HG03575 (cell line): ENCODE measurements around the gene OSBPL2.

ENCODE experiments used
- ATAC-seq: cut with Tn5 transposase; IDR thresholded peaks from one replicate; pipeline ENCODE4 v1.9.1; 2021; ENCODE audit not compliant: unreplicated experiment, insufficient number of reproducible peaks, low FRiP score; ENCODE audit errors: extremely low read depth

OSBPL2 gene

GRCh38 chr20:62237801-62238568 is at the start of gene OSBPL2:
TSS of gene OSBPL2 (plus strand) at chr20:62238521. CDS start at chr20:62256185, 17,664 bp downstream.
- peak; percentile 96 for ATAC-seq

DNA sequence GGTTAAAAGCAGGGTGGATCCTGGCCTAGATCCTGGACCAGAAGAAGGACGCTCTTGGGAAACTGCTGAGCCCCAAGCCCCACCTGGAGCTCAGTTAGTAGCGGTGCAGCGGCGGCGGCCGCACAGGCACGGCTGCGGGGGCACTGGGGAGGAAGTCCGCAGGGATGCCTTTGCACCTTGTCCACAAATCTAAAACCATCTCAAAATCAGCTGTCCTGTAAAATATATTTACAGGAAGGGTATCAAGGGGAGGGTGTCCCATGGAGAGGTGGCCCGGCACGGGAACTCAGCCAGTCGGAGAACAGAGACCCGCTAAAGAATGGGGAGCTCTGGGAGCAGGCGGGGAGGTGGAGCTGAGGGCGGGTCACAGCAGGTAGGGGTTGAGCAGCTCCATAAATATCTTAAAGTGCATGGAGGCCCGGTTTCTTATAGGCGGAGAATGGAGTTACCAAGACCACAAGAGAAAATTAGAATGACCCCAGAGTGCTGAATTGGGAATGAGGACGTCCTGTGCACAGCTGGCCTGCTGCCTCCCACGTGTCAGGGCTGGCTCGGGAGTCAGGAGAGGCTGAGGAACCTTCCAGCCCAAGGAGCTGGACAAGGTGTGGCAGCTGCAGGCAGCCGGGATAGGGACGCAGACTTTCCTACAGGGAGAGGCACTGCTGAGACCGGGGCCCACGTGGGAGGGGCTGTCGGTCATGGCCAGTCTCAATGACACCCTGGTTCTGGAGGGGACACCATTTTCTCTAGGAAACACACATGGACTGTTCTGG is 47.5 kb upstream of the OSBPL2 start:
- no peak for ATAC-seq

GRCh38 chr20:62191781-62192559 is 46.4 kb upstream of the OSBPL2 start:
- no peak for ATAC-seq

- no peak for ATAC-seq
Observed at GRCh38 chr20:62192635-62193034, 45.7 kb upstream of the OSBPL2 start.

- no peak for ATAC-seq
Observed at GRCh38 chr20:62193079-62194025, 45.0 kb upstream of the OSBPL2 start.

- no peak for ATAC-seq
Observed at GRCh38 chr20:62195075-62195405, 43.3 kb upstream of the OSBPL2 start.

GRCh38 chr20:62195736-62196135 is 42.6 kb upstream of the OSBPL2 start:
- no peak for ATAC-seq

- no peak for ATAC-seq
Observed at GRCh38 chr20:62196286-62196685, 42.0 kb upstream of the OSBPL2 start.

DNA sequence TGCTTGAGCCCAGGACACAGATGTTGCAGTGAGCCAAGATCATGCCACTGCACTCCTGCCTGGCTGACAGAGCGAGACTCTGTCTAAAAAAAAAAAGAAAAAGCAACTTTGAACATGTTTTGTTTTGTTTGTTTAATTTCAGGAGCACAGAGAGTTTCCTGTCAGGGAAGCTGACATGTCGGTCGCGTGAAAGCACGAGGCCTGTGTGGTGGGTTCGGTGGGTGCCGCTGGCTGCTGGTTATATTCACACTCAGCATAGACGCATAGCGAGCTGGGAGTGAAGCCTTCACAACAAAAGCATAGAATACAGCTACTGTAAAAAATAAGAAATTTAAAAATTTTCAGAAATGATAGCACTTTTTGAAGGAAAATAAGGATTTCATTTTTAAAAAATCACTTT is 41.0 kb upstream of the OSBPL2 start:
- no peak for ATAC-seq

GRCh38 chr20:62197801-62198200 is 40.5 kb upstream of the OSBPL2 start:
- ATAC-seq, result no peak

GRCh38 chr20:62198496-62198895 is 39.8 kb upstream of the OSBPL2 start:
- ATAC-seq, result no peak

- ATAC-seq, result no peak
Observed at GRCh38 chr20:62198931-62199330, 39.4 kb upstream of the OSBPL2 start.

DNA sequence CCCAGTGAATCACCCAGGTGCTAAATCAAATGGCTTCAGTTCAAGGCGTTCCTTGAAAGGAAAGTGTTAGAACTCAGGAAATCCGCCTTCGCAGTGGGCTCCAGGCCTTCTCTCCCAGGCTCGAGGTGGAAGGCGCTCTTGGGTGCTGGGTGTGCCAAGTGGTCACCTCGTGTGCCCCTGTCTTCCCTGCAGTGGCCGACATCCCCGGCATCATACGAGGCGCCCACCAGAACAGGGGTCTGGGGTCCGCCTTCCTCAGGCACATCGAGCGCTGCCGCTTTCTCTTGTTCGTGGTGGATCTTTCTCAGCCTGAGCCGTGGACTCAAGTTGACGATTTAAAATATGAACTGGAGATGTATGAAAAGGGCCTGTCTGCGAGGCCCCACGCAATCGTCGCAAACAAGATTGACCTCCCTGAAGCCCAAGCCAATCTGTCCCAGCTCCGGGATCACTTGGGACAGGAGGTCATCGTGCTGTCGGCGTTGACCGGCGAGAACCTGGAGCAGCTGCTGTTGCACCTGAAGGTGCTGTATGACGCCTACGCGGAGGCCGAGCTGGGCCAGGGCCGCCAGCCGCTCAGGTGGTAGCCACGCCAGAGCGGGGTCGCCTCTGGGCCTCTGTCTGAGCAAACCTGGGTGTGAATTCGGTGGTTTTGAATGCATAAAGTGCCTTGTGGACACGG is 37.7 kb upstream of the OSBPL2 start:
- ATAC-seq, result no peak

DNA sequence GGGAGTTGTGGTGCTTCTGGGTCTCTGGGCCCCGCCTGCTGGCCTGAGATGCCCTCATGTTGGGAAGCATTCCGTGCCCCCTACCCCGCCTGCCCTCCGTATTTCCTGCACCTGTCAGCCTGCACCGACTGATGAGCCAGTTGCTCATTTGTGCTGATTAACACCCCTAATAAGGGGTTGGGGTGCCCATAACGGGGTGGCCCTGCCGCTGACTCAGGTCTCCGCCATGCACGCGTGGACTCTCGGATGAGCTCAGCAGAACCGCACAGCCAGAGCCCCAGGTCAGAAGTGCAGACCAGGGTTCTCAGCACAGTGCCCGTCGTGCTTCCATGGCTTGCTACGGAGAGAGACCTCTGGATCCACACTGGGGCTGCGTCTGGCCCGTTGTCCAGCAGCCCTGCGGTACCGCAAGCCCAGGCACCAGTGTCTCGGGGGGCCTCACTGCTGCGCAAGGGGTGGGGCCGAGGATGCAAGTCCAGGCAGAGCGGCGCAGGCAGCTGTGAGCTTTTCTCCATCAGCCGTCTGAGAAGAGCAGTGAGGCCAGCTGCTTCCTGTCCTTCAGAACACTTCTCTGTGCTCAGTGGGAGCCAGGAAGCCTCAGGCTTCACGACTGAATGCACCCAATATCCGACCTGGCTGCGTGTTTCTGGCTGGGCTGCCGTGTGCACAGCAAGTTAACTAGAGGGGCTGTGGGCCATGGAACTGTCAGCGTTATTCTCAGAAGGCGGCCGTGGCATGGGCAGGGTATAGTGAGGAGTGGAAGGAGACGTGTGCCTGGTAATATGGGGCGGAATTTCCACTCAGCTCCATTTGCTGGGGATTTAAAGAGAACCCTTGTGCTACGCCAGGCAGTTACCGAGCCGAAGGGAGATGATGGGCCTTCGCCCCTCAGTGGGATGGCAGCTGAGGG is 36.9 kb upstream of the OSBPL2 start:
- no peak for ATAC-seq

DNA sequence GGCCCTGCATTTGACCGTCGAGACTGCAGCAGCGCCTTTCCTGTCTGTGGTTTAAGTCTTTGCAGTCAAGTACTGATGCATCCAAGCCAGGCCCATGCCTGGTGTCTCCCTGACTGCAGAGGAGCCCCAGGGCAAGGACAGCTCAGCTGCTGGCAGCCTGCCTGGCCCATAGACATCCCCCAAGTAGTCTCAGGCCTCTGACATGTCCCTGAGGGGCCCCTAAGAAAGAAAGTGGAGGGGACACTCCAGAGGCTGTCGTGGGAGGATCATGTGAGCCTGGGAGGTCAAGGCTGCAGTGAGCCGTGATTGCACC is 36.3 kb upstream of the OSBPL2 start:
- ATAC-seq, result no peak

GRCh38 chr20:62202676-62203377 is 35.5 kb upstream of the OSBPL2 start:
- ATAC-seq, result no peak
